ENCODE measurements around the gene RHBG.

DNA sequence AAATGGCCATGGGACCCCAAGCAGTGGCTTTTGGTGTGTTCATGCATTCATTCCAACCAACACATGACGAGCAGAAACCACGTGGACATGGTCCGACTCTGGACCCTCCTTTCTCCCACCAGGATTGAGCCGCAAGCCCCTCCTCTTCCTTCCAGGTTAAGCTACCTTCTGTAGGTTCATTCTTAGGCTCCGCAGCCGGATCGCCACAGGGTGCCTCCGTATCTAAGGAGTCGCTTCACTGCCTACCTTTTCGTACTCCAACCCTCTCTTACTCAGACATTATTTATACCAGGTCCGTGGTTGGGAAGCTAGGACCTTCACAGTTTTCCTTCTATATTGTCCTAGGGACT is 63.6 kb downstream of the RHBG start:
- no peak for TF ChIP-seq SNAI2 (CRISPR knock-in tag; IDR thresholded peaks at IDR 0.05)
- no peak for TF ChIP-seq GLIS3 (CRISPR knock-in tag; IDR thresholded peaks at IDR 0.05)
- no peak for TF ChIP-seq PATZ1 (CRISPR knock-in tag; IDR thresholded peaks at IDR 0.05; ENCODE audit: borderline replicate concordance)

All from SK-N-SH treated with all-trans-retinoic acid at 6 μM for 48 hours (cell line).